NCI-H345 (cell line): ENCODE data around the gene SBK3.
"Not testable (repeated sequence)": the region's sequence is repeated elsewhere in the genome, so short reads cannot be mapped to it uniquely, and the experiment has no call there.

Source experiments
- DNase-seq: peaks from one replicate; lab custom pipeline; 2025; lab: John Stamatoyannopoulos, UW

The SBK3 gene

GRCh38 chr19:55545443-55545842 lies at the start of gene SBK3:
TSS of gene SBK3 (minus strand) at chr19:55545543. CDS start at chr19:55545543, 0 bp downstream.
- no peak for DNase-seq

- no peak for DNase-seq
Observed at GRCh38 chr19:55593096-55593772, 47.9 kb upstream of the SBK3 start.

DNA sequence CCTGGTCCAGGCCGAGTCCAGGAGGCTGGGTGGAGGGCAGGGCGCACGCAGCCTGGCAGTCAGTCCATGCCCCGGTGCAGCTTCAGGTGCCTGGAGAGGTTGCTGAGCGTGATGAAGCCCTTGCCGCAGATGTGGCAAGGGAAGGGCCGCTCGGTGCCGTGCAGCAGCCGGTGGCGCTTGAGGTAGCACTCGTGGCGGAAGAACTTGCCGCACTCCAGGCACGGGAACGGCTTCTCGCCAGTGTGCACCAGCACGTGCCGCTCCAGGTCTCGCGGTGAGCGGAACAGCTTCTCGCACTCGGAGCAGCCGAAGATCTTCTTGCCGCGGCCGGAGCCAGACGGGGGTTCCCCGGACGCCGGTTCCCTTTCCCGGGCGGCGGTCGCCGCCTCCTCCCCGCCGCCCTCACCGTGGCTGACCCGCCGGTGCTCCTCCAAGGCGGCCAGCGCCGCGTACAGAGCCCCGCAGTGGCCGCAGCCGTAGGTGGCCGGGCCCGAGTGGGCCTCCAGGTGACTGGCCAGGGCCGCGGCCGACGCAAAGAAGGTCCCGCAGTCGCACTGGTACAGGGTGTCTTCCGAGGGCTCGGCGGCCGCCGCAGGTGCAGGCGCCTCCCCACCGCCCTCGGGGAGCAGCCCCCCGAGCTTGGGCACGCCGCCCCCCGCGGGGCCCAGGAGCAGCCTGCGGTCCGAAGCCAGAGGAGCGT lies 47.2 kb upstream of the SBK3 start:
- no peak for DNase-seq

- no peak for DNase-seq
Observed at GRCh38 chr19:55591555-55591954, 46.2 kb upstream of the SBK3 start.

GRCh38 chr19:55590617-55591016 lies 45.3 kb upstream of the SBK3 start:
- no peak for DNase-seq

DNA sequence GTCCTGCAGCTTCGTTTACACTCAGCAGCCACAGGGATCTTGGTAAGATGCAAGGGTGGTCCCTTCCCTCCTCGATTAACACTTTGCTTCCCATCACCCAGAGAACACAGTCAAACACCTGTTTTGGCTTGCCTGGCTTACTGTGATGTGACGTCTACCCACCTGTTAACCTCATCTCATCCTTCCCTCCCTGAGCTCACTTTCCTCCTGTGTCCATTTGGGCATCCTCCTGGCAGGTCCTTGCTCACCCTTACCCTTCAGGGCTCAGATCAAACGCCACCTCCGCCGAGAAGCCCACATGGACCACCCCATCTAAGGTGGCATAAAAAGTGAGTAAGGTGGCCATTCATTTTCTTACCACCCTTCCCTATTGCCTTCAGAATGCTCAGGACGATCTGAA lies 44.8 kb upstream of the SBK3 start:
- no peak for DNase-seq

GRCh38 chr19:55588738-55589137 lies 43.4 kb upstream of the SBK3 start:
- no peak for DNase-seq

DNA sequence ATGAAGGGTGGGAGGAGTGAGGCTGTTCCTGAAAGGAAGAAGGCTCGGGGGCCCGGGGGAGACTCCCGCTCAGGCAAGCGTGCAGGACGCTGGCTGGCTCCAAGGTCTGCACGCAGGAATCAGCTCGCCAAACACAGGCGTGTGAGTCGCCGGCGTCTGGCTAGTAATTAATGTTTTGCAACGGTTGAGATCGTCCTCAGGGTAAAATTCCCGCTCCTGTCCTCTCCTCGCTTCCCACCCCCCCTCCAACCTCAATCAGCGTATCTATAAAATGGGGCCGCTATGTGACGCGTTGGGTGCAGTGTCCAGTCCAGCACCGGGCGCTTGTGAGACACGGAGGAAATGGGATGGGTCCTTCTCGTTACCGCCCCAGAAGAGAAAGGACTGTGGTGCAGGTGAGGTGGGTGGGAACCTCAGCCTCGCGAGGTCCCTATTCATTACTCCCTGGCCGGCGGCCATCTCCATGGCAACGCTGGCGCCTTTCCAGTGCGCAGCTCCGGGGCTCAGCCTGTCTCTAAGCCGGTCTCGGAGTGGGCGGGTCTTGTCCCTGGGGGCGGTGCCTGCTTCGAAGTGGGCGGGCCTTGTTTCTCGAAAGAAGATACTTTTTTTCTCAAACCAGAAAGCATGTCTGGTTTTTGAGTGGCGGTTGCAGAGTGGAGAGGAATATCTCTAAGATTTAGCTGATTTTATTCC lies 41.8 kb upstream of the SBK3 start:
- peak; percentile 95 for DNase-seq

DNA sequence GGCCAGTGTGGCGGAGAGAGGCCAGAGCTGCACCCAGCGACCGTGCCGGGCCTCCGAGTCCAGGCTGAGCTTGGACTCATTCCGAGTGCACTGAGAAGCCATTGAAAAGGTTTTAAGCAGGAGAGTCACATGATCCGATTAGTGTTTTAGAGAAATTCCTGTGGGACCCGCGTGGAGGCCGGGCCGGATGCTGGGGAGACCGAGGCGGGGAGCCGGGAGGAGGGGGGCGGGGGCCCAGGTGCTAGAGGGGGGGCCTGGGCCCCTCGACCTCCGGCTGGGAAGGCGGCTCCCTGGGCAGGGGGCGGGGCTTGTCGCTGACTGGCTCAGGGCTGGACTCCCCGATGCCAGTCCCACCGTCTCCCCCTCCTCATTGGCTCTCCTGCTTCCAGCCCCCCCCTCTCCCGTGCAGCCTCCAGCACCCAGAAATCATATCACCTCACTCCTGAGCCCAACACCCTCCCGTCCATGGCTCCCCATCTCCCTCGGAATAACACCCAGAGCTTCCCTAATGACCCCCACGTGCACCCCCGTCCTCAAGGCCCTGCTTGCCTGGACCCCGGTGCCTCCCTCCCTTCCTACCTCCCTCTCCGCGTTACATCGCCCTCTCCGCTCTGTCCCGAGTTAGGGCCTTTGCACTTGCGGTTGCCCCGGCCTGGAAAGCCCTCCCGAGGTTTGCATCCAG lies 40.5 kb upstream of the SBK3 start:
- peak; percentile 82 for DNase-seq

GRCh38 chr19:55584871-55585270 lies 39.5 kb upstream of the SBK3 start:
- no peak for DNase-seq

DNA sequence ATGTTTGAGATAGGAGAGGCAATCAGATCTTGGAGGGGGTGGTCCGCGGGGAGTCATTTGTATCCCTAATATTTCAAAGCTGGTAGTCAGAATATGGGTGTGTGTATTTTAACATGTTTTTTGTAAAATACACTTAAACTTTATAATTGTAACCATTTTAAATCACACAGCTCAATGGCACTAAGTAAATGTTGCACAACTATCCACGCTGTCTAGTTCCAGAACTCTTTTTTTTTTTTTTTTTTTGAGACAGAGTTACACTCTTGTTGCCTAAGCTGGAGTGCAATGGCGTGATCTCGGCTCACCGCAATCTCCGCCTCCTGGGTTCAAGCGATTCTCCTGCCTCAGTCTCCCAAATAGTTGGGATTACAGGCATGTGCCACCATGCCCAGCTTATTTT lies 38.6 kb upstream of the SBK3 start:
- DNase-seq, result not testable (repeated sequence)

DNA sequence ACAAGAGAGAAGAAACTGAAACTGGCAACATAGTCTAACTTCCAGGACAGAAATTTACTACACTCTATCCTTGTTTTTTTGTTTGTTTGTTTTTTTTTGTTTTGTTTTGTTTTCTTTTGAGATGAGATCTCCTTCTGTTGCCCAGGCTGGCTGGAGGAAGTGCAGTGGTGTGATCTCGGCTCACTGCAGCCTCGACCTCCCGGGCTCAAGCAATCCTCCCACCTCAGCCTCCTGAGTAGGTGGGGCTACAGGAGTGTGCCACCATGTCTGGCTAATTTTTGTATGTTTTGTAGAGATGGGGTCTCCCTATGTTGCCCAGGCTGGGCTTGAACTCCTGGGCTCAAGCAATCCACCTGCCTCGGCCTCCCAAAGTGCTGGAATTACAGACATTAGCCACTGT lies 36.9 kb upstream of the SBK3 start:
- not testable (repeated sequence) for DNase-seq

- DNase-seq, result no peak
Observed at GRCh38 chr19:55581823-55582223, 36.5 kb upstream of the SBK3 start.

DNA sequence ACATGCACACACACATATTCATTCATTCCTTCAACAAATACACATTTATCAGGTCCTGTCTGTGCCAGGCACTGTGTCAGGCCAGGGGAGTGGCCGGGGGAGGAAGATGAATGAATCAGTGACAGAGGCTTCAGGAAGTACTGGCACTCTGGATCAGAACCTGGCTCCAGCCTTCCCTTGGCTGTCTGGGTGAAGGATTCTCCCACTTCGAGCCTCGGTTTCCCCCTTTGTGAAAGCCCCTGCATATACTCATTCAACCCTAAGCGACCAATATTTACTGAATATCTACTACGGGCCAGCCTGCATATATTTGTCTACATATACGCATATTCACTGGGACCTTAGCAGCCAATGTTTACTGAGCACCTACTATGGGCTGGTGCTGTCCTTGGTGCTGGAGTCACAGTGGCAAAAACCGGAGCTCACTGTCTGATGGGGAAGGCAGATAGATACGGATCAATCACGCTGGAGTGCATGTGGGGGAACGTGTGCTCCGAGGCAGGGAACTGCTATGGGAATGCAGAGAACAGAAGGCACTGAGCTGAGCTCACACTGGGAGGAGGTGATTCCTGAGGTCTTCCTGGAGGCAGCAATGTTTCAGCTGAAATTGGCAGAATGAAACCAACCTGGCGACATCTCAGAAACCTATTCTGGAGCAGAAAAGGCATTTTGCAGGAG lies 35.9 kb upstream of the SBK3 start:
- no peak for DNase-seq

DNA sequence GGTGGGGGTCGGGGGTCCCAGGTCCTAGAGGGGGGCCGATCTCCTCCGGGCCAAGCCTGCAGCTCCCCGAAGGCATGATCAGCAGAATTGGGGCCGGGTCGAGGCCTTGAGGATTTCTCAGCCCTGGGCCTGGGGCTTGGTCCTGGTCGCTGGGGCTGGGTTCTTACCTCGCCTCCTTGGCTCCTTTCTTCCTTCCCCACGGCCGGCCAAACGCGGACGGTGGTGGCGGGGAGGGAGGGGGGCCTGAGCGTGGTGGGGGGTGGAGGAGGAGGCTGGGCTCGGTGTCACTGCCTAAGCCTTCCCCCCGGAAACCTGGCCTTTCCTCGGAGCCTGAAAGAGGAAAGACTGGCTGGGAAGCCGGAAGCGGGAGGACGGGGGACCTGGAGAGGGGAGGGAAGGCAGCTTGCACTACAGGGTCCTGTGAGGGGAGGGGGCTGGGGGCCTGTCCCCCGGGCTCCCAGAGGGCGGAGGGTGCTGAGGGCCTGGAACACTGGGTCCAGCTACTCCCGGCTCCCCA lies 35.3 kb upstream of the SBK3 start, which contains the start of gene ZNF579:
TSS of gene ZNF579 (minus strand) at position 221 of the 517 bp plus-strand sequence. CDS start 1,209 bp downstream, outside the sequence.
- peak; percentile 85 for DNase-seq

GRCh38 chr19:55579766-55580621 lies 34.7 kb upstream of the SBK3 start:
- DNase-seq, result peak; percentile 24

- DNase-seq, result no peak
Observed at GRCh38 chr19:55578761-55579747, 33.7 kb upstream of the SBK3 start.

DNA sequence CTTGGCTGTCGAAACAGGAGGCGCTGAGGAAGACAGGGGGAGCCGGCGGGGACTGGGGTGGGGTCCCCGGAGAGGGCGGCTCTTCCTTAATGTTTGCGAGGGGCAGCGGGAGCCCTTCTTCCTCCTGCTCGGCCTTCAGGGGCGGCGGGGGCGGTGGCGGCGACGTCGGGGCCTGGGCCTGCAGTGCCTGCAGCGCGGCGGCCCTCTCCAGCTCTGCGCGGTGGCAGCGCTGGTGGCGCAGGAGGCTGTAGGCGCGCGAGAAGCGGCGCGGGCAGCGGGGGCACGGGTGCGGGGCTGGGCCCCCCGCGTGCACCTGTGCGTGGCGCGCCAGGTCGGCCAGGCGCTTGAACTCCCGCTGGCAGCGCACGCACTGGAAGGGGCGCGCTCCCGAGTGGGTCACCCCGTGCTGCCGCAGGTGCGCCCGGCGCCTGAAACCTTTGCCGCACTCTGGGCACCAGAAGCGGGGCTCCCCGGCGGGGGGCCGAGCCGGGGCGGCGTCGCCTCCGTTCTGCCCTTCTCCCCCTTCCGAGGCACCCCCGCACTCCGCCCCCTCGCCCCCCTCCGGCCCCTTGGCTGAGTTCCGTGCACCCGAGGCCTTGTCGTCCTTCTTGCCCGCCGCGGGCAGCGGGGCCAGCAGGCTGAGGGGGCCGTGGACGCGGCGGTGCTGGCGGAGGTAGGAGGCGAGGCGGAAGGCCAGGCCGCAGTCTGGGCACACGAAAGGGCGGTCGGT lies 32.9 kb upstream of the SBK3 start:
- DNase-seq, result no peak

GRCh38 chr19:55576746-55577145 lies 31.4 kb upstream of the SBK3 start:
- no peak for DNase-seq
